ENCODE results near the gene PIK3AP1. TPM values are rescaled to one million over a fixed set of nuclear protein-coding genes. Genes with fewer than 3 reads are reported as not detected.

PIK3AP1 gene
- total and polyA plus RNA-seq, 2 of the 8 experiments (the other 6 are each of a cell fraction or from before 2014, with no cell fraction given) = 1.9 to 4.5 TPM

GRCh38 chr10:96705134-96705533 is 15.2 kb downstream of the PIK3AP1 start:
- CTCF ChIA-PET (ENCODE audit: partially characterized antibody) = interaction anchor here (0.6 to 1.2 kb wide), 4 partner anchors 14 to 191 kb away, joined by 3 to 6 read pairs (median 3); partner anchors contain the start of gene TLL2
- Histone ChIP-seq H4K5ac (ENCODE audit: insufficient read length, low read depth, low read length) (no peak overlapping the region), H2AFZ (ENCODE audit: low read length) (no peak overlapping the region), H3K79me1 (ENCODE audit: low read depth, low read length) (no peaks in the 10 kb centered on the region), H4K8ac (ENCODE audit: extremely low read depth, insufficient read depth, low read length) (no peak overlapping the region), H2BK120ac (replicated peaks; ENCODE audit: low read depth, low read length) (no peak overlapping the region), H3K23ac (ENCODE audit: insufficient read length) (no peak overlapping the region), H3K4me1 (replicated peaks in 1 of 4; ENCODE audit: control insufficient read depth in 3 of 4, insufficient read depth in 4 of 4, low read length in 3 of 4) (peaks cover 0 to 4% (median 1%) of the 10 kb centered on the region in 4 experiments; a peak in 2 of 7 replicates), H3K9ac (replicated peaks in 1 of 4; ENCODE audit: extremely low read depth in 1 of 4, low read depth in 3 of 4, low read length in 3 of 4) (no peak overlapping the region), H3K79me2 (ENCODE audit: control insufficient read depth in 1 of 2, insufficient read depth in 2 of 2, low read length in 2 of 2) (no peaks in the 10 kb centered on the region), H2BK20ac (ENCODE audit: low read length) (no peak overlapping the region), H2BK5ac (ENCODE audit: low read depth, low read length) (no peak overlapping the region), H3K23me2 (ENCODE audit: low read depth, low read length) (no peaks in the 10 kb centered on the region), H3K36me3 (ENCODE audit: control insufficient read depth in 2 of 4, insufficient read depth in 4 of 4, low read length in 3 of 4) (no peaks in the 10 kb centered on the region), H3K14ac (ENCODE audit: insufficient read length) (no peak overlapping the region), H4K91ac (replicated peaks; ENCODE audit: insufficient read length, low read length) (no peak overlapping the region), H2AK5ac (ENCODE audit: low read depth, low read length) (no peak overlapping the region), H4K20me1 (replicated peaks in 1 of 2; ENCODE audit: control insufficient read depth in 1 of 2, insufficient read depth in 2 of 2, low read length in 2 of 2) (no peaks in the 10 kb centered on the region), H3K4me3 (ENCODE audit: extremely low read depth in 1 of 4, insufficient read depth in 2 of 4, low read depth in 3 of 4, low read length in 4 of 4) (no peak overlapping the region), H3K56ac (replicated peaks; ENCODE audit: insufficient read length, low read depth, low read length) (no peak overlapping the region), H3K9me3 (ENCODE audit: insufficient read depth in 2 of 2, low read depth in 1 of 2, low read length in 1 of 2) (no peaks in the 10 kb centered on the region), H3K4me2 (ENCODE audit: insufficient read depth in 1 of 2, low read depth in 2 of 2, low read length in 2 of 2) (no peak overlapping the region), H3K27ac (ENCODE audit: low read depth, low read length) (no peak overlapping the region), H3K4ac (replicated peaks; ENCODE audit: insufficient read length, low read depth, low read length) (no peak overlapping the region), H2BK15ac (ENCODE audit: low read length) (no peak overlapping the region), H3K18ac (ENCODE audit: extremely low read depth, low read length) (no peak overlapping the region), H3K27me3 (replicated peaks in 1 of 4; ENCODE audit: control insufficient read depth in 3 of 4, extremely low read depth in 1 of 4, insufficient read depth in 3 of 4, low read length in 3 of 4) (no peaks in the 10 kb centered on the region), H2BK12ac (ENCODE audit: low read depth, low read length) (no peak overlapping the region)
- WGBS, 2 experiments (ENCODE audit: extremely low coverage in 1 of 2, insufficient coverage in 1 of 2, insufficient read length in 1 of 2, insufficient replicate concordance in 2 of 2, low coverage in 1 of 2, low lambda C conversion rate in 2 of 2, missing lambda C conversion rate in 1 of 2) = 65% methylated on average over 1 of the region's 1 CpG; no CpG with 5 or more reads in 1 of the 2 experiments
- TF ChIP-seq TEAD4 (IDR thresholded peaks at IDR 0.05; ENCODE audit: low read depth, low read length) (no peak), POLR2A (IDR thresholded peaks at IDR 0.05; ENCODE audit: control extremely low read depth in 1 of 2, low read depth in 2 of 2, low read length in 2 of 2) (no peak), SUZ12 (IDR thresholded peaks at IDR 0.05; ENCODE audit: low read length) (no peak), KDM1A (IDR thresholded peaks at IDR 0.05; ENCODE audit: borderline replicate concordance, low read length) (no peak), YY1 (IDR thresholded peaks at IDR 0.05; ENCODE audit: low read depth, low read length) (no peak), EP300 (IDR thresholded peaks at IDR 0.05; ENCODE audit: borderline replicate concordance in 1 of 2, low read depth in 2 of 2, low read length in 2 of 2) (no peak), RNF2 (IDR thresholded peaks at IDR 0.05; ENCODE audit: borderline replicate concordance, low read depth, low read length, missing control alignments, poor library complexity, severe bottlenecking) (no peak), CTBP2 (IDR thresholded peaks at IDR 0.05; ENCODE audit: borderline replicate concordance, insufficient read depth, insufficient read length, low read length) (no peak), PHF8 (conservative IDR thresholded peaks at IDR 0.05; ENCODE audit: low read depth, low read length) (no peak), CHD2 (IDR thresholded peaks at IDR 0.05; ENCODE audit: low read length) (no peak)
- TF ChIP-seq, protein P1, sequence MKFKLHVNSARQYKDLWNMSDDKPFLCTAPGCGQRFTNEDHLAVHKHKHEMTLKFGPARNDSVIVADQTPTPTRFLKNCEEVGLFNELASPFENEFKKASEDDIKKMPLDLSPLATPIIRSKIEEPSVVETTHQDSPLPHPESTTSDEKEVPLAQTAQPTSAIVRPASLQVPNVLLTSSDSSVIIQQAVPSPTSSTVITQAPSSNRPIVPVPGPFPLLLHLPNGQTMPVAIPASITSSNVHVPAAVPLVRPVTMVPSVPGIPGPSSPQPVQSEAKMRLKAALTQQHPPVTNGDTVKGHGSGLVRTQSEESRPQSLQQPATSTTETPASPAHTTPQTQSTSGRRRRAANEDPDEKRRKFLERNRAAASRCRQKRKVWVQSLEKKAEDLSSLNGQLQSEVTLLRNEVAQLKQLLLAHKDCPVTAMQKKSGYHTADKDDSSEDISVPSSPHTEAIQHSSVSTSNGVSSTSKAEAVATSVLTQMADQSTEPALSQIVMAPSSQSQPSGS (IDR thresholded peaks at IDR 0.05; ENCODE audit: low read length) = no peak
- POLR2A ChIA-PET (ENCODE audit: partially characterized antibody) = no interaction called here
- DNase-seq (ENCODE audit: low read depth in 1 of 2, low spot score in 2 of 2) (no peak), FAIRE-seq (no peak)

All from H1 (cell line).